Central memory CD8-positive, alpha-beta T cell (primary cell): ENCODE results near the gene C12orf50.

Experiments used
- ATAC-seq: fragments of 150-1000 bp; cut with Tn5 transposase; replicated peaks from 2 replicates; pipeline ENCODE4 v1.10.0; 2022; ENCODE audit warnings: mild to moderate bottlenecking, moderate FRiP score, moderate number of reproducible peaks; ENCODE audit not compliant: poor library complexity, severe bottlenecking; ENCODE audit errors: extremely low read depth
- DNase-seq, 2 donors: peaks; one replicate each; pipeline ENCODE4 v3.0.0; 2021; ENCODE audit warnings: low spot score in 2 of 2
- H3K27ac Mint-ChIP-seq: one replicate; pipeline ENCODE4 v1.8.0; 2022; ENCODE audit warnings: low read depth, mild to moderate bottlenecking, moderate library complexity, mixed read lengths
- H3K27me3 Mint-ChIP-seq: one replicate; pipeline ENCODE4 v1.8.0; 2022; ENCODE audit warnings: mixed read lengths
- H3K36me3 Mint-ChIP-seq: one replicate; pipeline ENCODE4 v1.8.0; 2022; ENCODE audit warnings: mild to moderate bottlenecking, moderate library complexity, mixed read lengths; ENCODE audit not compliant: insufficient read depth
- H3K4me1 Mint-ChIP-seq: one replicate; pipeline ENCODE4 v1.8.0; 2022; ENCODE audit warnings: mixed read lengths
- H3K4me3 Mint-ChIP-seq: one replicate; pipeline ENCODE4 v1.8.0; 2022; ENCODE audit warnings: mild to moderate bottlenecking, moderate library complexity, mixed read lengths
- H3K9me3 Mint-ChIP-seq: one replicate; pipeline ENCODE4 v1.8.0; 2022; ENCODE audit warnings: mixed read lengths

Gene C12orf50

GRCh38 chr12:88029093-88029665 lies at the start of gene C12orf50:
C12orf50 (minus strand) TSS chr12:88029401; CDS start chr12:88026962, 2,439 bp downstream.
- no peak for DNase-seq
- ATAC-seq, result no peak
- no peak within 1 kb of the TSS for H3K4me3 Mint-ChIP-seq
- peaks cover 5% of the 10 kb centered on the region for H3K36me3 Mint-ChIP-seq
- H3K9me3 Mint-ChIP-seq, result no peaks in the 10 kb centered on the region
- H3K4me1 Mint-ChIP-seq, result no peaks in the 10 kb centered on the region
- no peaks in the 10 kb centered on the region for H3K27me3 Mint-ChIP-seq
- H3K27ac Mint-ChIP-seq, result no peak within 1 kb of the TSS

- H3K4me3 Mint-ChIP-seq, result no peak overlapping the region
- H3K27ac Mint-ChIP-seq, result no peak overlapping the region
- DNase-seq, result no peak
- H3K27me3 Mint-ChIP-seq, result no peaks in the 10 kb centered on the region
- no peaks in the 10 kb centered on the region for H3K9me3 Mint-ChIP-seq
- peaks cover 14% of the 10 kb centered on the region for H3K36me3 Mint-ChIP-seq
- ATAC-seq, result no peak
- H3K4me1 Mint-ChIP-seq, result peaks cover 12% of the 10 kb centered on the region
Measured at GRCh38 chr12:88067301-88067700, 38.1 kb upstream of the C12orf50 start.

GRCh38 chr12:88063375-88063774 lies 34.2 kb upstream of the C12orf50 start:
- Mint-ChIP-seq H3K27me3 (no peaks in the 10 kb centered on the region), H3K4me1 (peaks cover 12% of the 10 kb centered on the region), H3K9me3 (no peaks in the 10 kb centered on the region), H3K4me3 (no peak overlapping the region), H3K27ac (peak overlapping the region; percentile 17), H3K36me3 (peaks cover 16% of the 10 kb centered on the region)
- ATAC-seq (no peak), DNase-seq (no peak)

- H3K27ac Mint-ChIP-seq, result peak overlapping the region; percentile 64
- DNase-seq (no peak), ATAC-seq (no peak)
- peaks cover 15% of the 10 kb centered on the region for H3K36me3 Mint-ChIP-seq
- peaks cover 12% of the 10 kb centered on the region for H3K4me1 Mint-ChIP-seq
- H3K9me3 Mint-ChIP-seq, result no peaks in the 10 kb centered on the region
- H3K27me3 Mint-ChIP-seq, result no peaks in the 10 kb centered on the region
- no peak overlapping the region for H3K4me3 Mint-ChIP-seq
Measured at GRCh38 chr12:88062474-88062873, 33.3 kb upstream of the C12orf50 start.

GRCh38 chr12:88058719-88059077 lies 29.5 kb upstream of the C12orf50 start:
- peaks cover 11% of the 10 kb centered on the region for H3K4me1 Mint-ChIP-seq
- DNase-seq, result no peak
- no peak overlapping the region for H3K4me3 Mint-ChIP-seq
- no peak for ATAC-seq
- no peaks in the 10 kb centered on the region for H3K27me3 Mint-ChIP-seq
- H3K27ac Mint-ChIP-seq, result no peak overlapping the region
- H3K36me3 Mint-ChIP-seq, result peaks cover 18% of the 10 kb centered on the region
- H3K9me3 Mint-ChIP-seq, result no peaks in the 10 kb centered on the region

- Mint-ChIP-seq H3K4me3 (no peak overlapping the region), H3K36me3 (peaks cover 18% of the 10 kb centered on the region), H3K27ac (no peak overlapping the region), H3K27me3 (no peaks in the 10 kb centered on the region), H3K4me1 (peaks cover 6% of the 10 kb centered on the region), H3K9me3 (no peaks in the 10 kb centered on the region)
- ATAC-seq (no peak), DNase-seq (no peak)
Measured at GRCh38 chr12:88057994-88058718, 29.0 kb upstream of the C12orf50 start.

- H3K36me3 Mint-ChIP-seq, result peaks cover 21% of the 10 kb centered on the region
- no peak for ATAC-seq
- no peaks in the 10 kb centered on the region for H3K27me3 Mint-ChIP-seq
- DNase-seq, result no peak
- H3K4me3 Mint-ChIP-seq, result no peak overlapping the region
- H3K27ac Mint-ChIP-seq, result no peak overlapping the region
- H3K9me3 Mint-ChIP-seq, result no peaks in the 10 kb centered on the region
- H3K4me1 Mint-ChIP-seq, result no peaks in the 10 kb centered on the region
Measured at GRCh38 chr12:88056571-88056970, 27.4 kb upstream of the C12orf50 start.

GRCh38 chr12:88052686-88053085 lies 23.5 kb upstream of the C12orf50 start:
- H3K27me3 Mint-ChIP-seq, result no peaks in the 10 kb centered on the region
- ATAC-seq, result no peak
- no peak overlapping the region for H3K4me3 Mint-ChIP-seq
- H3K36me3 Mint-ChIP-seq, result peaks cover 25% of the 10 kb centered on the region
- no peak overlapping the region for H3K27ac Mint-ChIP-seq
- no peaks in the 10 kb centered on the region for H3K4me1 Mint-ChIP-seq
- H3K9me3 Mint-ChIP-seq, result no peaks in the 10 kb centered on the region
- no peak for DNase-seq

GRCh38 chr12:88044035-88044434 lies 14.8 kb upstream of the C12orf50 start:
- Mint-ChIP-seq H3K27me3 (no peaks in the 10 kb centered on the region), H3K4me1 (peaks cover 8% of the 10 kb centered on the region), H3K9me3 (no peaks in the 10 kb centered on the region), H3K27ac (peak overlapping the region; percentile 27), H3K36me3 (peaks cover 42% of the 10 kb centered on the region), H3K4me3 (no peak overlapping the region)
- DNase-seq (no peak), ATAC-seq (no peak)

- H3K4me3 Mint-ChIP-seq, result no peak overlapping the region
- no peak overlapping the region for H3K27ac Mint-ChIP-seq
- DNase-seq (no peak), ATAC-seq (no peak)
- no peaks in the 10 kb centered on the region for H3K9me3 Mint-ChIP-seq
- H3K36me3 Mint-ChIP-seq, result peaks cover 12% of the 10 kb centered on the region
- peaks cover 48% of the 10 kb centered on the region for H3K4me1 Mint-ChIP-seq
- H3K27me3 Mint-ChIP-seq, result no peaks in the 10 kb centered on the region
Measured at GRCh38 chr12:88037770-88038169, 8.6 kb upstream of the C12orf50 start.

GRCh38 chr12:88036353-88036965 lies 7.3 kb upstream of the C12orf50 start:
- peak overlapping the region; percentile 92 for H3K27ac Mint-ChIP-seq
- H3K36me3 Mint-ChIP-seq, result peaks cover 10% of the 10 kb centered on the region
- ATAC-seq, result no peak
- H3K27me3 Mint-ChIP-seq, result no peaks in the 10 kb centered on the region
- no peak for DNase-seq
- H3K9me3 Mint-ChIP-seq, result no peaks in the 10 kb centered on the region
- H3K4me1 Mint-ChIP-seq, result peaks cover 48% of the 10 kb centered on the region
- peak overlapping the region; percentile 95 for H3K4me3 Mint-ChIP-seq

GRCh38 chr12:88035907-88036289 lies 6.7 kb upstream of the C12orf50 start:
- Mint-ChIP-seq H3K27ac (peak overlapping the region; percentile 92), H3K27me3 (no peaks in the 10 kb centered on the region), H3K4me3 (peak overlapping the region; percentile 95), H3K36me3 (peaks cover 10% of the 10 kb centered on the region), H3K9me3 (no peaks in the 10 kb centered on the region), H3K4me1 (peaks cover 48% of the 10 kb centered on the region)
- ATAC-seq (no peak), DNase-seq (no peak)
